ENCODE results near the gene KCNC1.

KCNC1 gene

GRCh38 chr11:17702876-17703275 lies 31.7 kb upstream of the KCNC1 start:
- H3K4me1 Mint-ChIP-seq (ENCODE audit: low read depth), result no peaks in the 10 kb centered on the region
- H3K27me3 Mint-ChIP-seq, result peaks cover 1% of the 10 kb centered on the region
- H3K4me3 Mint-ChIP-seq, result no peak overlapping the region
- no peak overlapping the region for H3K27ac Mint-ChIP-seq
- peaks cover 3% of the 10 kb centered on the region for H3K9me3 Mint-ChIP-seq (ENCODE audit: low read depth)
- H3K36me3 Mint-ChIP-seq, result no peaks in the 10 kb centered on the region

- H3K4me1 Mint-ChIP-seq (ENCODE audit: low read depth), result no peaks in the 10 kb centered on the region
- no peak overlapping the region for H3K4me3 Mint-ChIP-seq
- peaks cover 3% of the 10 kb centered on the region for H3K27me3 Mint-ChIP-seq
- peaks cover 3% of the 10 kb centered on the region for H3K9me3 Mint-ChIP-seq (ENCODE audit: low read depth)
- H3K36me3 Mint-ChIP-seq, result no peaks in the 10 kb centered on the region
- no peak overlapping the region for H3K27ac Mint-ChIP-seq
Measured at GRCh38 chr11:17703951-17704350, 30.6 kb upstream of the KCNC1 start.

DNA sequence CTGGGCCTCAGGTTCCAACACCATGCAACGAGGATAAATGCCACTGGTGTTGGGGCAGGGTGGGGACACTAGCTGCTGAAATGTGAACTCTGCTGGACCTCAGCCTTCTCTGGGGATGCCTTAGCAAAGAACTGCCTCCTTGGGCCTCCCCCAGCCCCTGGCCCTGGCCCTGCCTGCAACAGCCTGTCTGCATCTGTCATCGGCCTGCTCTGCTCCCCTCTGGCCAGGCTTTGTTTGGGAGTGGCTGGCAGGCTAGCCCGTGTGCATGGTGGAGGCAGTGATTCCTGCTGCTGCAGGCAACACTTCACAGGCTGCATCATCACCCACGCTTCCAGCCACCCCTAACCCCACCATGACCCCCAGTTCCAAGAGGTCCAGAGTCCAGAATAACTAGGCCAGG lies 26.8 kb upstream of the KCNC1 start:
- peaks cover 7% of the 10 kb centered on the region for H3K27me3 Mint-ChIP-seq
- H3K4me1 Mint-ChIP-seq (ENCODE audit: low read depth), result no peaks in the 10 kb centered on the region
- H3K27ac Mint-ChIP-seq, result no peak overlapping the region
- no peaks in the 10 kb centered on the region for H3K36me3 Mint-ChIP-seq
- peaks cover 3% of the 10 kb centered on the region for H3K9me3 Mint-ChIP-seq (ENCODE audit: low read depth)
- H3K4me3 Mint-ChIP-seq, result no peak overlapping the region

DNA sequence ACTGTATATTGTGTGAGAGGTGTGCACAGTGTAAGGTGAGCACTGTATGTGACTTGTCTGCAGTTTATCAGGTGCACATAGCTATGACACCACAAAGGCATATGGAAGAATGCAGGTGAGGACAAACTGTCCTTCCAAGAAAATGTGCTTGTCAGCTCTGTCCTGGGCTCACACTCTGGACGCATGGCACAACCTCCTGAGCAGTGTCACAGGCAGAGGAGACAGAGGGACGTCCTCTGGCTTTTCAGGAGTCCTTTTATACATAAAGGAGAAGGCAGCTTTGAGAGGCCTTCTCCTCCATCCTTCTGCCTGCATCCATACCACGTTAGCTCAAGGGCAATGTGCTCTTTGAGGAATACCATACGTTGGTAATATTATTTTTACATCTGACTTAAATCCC lies 22.7 kb upstream of the KCNC1 start:
- H3K4me3 Mint-ChIP-seq, result no peak overlapping the region
- H3K4me1 Mint-ChIP-seq (ENCODE audit: low read depth), result no peaks in the 10 kb centered on the region
- no peaks in the 10 kb centered on the region for H3K36me3 Mint-ChIP-seq
- peaks cover 10% of the 10 kb centered on the region for H3K27me3 Mint-ChIP-seq
- no peaks in the 10 kb centered on the region for H3K9me3 Mint-ChIP-seq (ENCODE audit: low read depth)
- H3K27ac Mint-ChIP-seq, result no peak overlapping the region

GRCh38 chr11:17713851-17714250 lies 20.7 kb upstream of the KCNC1 start:
- Mint-ChIP-seq H3K4me1 (ENCODE audit: low read depth) (no peaks in the 10 kb centered on the region), H3K27me3 (peaks cover 8% of the 10 kb centered on the region), H3K4me3 (no peak overlapping the region), H3K27ac (no peak overlapping the region), H3K9me3 (ENCODE audit: low read depth) (no peaks in the 10 kb centered on the region), H3K36me3 (no peaks in the 10 kb centered on the region)

GRCh38 chr11:17714356-17714854 lies 20.2 kb upstream of the KCNC1 start:
- Mint-ChIP-seq H3K9me3 (ENCODE audit: low read depth) (no peaks in the 10 kb centered on the region), H3K36me3 (no peaks in the 10 kb centered on the region), H3K4me3 (no peak overlapping the region), H3K27me3 (peaks cover 8% of the 10 kb centered on the region), H3K4me1 (ENCODE audit: low read depth) (no peaks in the 10 kb centered on the region), H3K27ac (no peak overlapping the region)

DNA sequence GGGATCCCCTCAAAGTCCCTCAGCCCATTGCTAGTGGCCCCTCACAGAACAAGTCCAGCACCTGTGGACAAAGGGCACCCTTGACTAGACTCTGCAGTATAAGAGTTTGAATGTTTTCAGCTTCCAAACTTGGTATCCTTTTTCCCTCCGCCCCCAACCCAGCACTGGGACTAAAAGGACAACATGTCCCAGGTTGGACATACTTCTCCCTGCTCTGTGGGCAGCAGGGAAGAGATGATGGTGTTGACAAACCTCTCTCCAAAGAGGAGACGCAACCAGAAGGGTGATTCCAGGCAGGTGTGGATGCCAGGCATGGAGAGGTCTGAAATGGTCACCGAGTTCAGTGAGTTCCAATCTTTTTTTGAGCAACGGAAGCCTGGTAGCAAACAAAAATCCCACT lies 19.7 kb upstream of the KCNC1 start:
- H3K27ac Mint-ChIP-seq, result no peak overlapping the region
- H3K9me3 Mint-ChIP-seq (ENCODE audit: low read depth), result no peaks in the 10 kb centered on the region
- no peaks in the 10 kb centered on the region for H3K4me1 Mint-ChIP-seq (ENCODE audit: low read depth)
- no peak overlapping the region for H3K4me3 Mint-ChIP-seq
- H3K27me3 Mint-ChIP-seq, result peaks cover 8% of the 10 kb centered on the region
- no peaks in the 10 kb centered on the region for H3K36me3 Mint-ChIP-seq

GRCh38 chr11:17716807-17717206 lies 17.8 kb upstream of the KCNC1 start:
- H3K4me1 Mint-ChIP-seq (ENCODE audit: low read depth), result no peaks in the 10 kb centered on the region
- peaks cover 8% of the 10 kb centered on the region for H3K27me3 Mint-ChIP-seq
- no peak overlapping the region for H3K4me3 Mint-ChIP-seq
- H3K36me3 Mint-ChIP-seq, result no peaks in the 10 kb centered on the region
- H3K9me3 Mint-ChIP-seq (ENCODE audit: low read depth), result no peaks in the 10 kb centered on the region
- H3K27ac Mint-ChIP-seq, result no peak overlapping the region

DNA sequence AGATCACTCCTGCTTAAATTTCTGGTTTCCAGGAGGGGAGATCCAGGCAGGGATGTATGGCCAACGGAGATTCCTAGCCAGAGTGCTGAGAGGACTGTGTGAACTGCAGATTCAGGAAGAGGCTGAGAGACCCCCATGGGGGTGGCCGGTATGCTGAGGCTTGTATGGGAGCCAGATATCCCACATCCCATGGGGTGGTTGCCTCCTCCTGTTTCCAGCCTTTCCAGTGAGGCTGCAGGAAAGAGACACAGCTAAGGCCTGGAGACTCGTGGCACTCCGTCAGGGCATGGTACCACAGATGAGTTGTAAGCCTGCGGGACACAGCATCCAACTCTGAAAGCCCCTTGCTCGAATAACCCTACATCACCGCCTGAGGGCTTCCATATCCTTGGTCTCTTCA lies 16.6 kb upstream of the KCNC1 start:
- no peaks in the 10 kb centered on the region for H3K9me3 Mint-ChIP-seq (ENCODE audit: low read depth)
- no peak overlapping the region for H3K4me3 Mint-ChIP-seq
- H3K36me3 Mint-ChIP-seq, result no peaks in the 10 kb centered on the region
- peaks cover 8% of the 10 kb centered on the region for H3K27me3 Mint-ChIP-seq
- no peaks in the 10 kb centered on the region for H3K4me1 Mint-ChIP-seq (ENCODE audit: low read depth)
- H3K27ac Mint-ChIP-seq, result no peak overlapping the region

- no peaks in the 10 kb centered on the region for H3K36me3 Mint-ChIP-seq
- H3K9me3 Mint-ChIP-seq (ENCODE audit: low read depth), result no peaks in the 10 kb centered on the region
- no peaks in the 10 kb centered on the region for H3K4me1 Mint-ChIP-seq (ENCODE audit: low read depth)
- no peak overlapping the region for H3K4me3 Mint-ChIP-seq
- H3K27ac Mint-ChIP-seq, result no peak overlapping the region
- peaks cover 9% of the 10 kb centered on the region for H3K27me3 Mint-ChIP-seq
Measured at GRCh38 chr11:17718510-17718962, 16.0 kb upstream of the KCNC1 start.

DNA sequence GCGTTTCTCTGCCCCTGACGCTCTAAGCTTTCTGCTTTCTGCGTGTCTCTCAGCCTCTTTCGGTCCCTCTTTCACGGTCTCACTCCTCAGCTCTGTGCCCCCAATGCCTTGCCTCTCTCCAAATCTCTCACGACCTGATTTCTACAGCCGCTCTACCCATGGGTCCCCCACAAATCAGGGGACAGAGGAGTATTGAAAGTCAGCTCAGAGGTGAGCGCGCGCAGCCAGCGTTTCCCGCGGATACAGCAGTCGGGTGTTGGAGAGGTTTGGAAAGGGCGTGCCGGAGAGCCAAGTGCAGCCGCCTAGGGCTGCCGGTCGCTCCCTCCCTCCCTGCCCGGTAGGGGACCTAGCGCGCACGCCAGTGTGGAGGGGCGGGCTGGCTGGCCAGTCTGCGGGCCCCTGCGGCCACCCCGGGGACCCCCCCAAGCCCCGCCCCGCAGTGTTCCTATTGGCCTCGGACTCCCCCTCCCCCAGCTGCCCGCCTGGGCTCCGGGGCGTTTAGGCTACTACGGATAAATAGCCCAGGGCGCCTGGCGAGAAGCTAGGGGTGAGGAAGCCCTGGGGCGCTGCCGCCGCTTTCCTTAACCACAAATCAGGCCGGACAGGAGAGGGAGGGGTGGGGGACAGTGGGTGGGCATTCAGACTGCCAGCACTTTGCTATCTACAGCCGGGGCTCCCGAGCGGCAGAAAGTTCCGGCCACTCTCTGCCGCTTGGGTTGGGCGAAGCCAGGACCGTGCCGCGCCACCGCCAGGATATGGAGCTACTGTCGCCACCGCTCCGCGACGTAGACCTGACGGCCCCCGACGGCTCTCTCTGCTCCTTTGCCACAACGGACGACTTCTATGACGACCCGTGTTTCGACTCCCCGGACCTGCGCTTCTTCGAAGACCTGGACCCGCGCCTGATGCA lies 15.3 kb upstream of the KCNC1 start, which contains the start of gene MYOD1:
TSS of gene MYOD1 (plus strand) at position 544 of the 910 bp plus-strand sequence. CDS start at position 756, 212 bp downstream.
- H3K27ac Mint-ChIP-seq, result no peak within 1 kb of the TSS
- H3K36me3 Mint-ChIP-seq, result no peaks in the 10 kb centered on the region
- H3K4me1 Mint-ChIP-seq (ENCODE audit: low read depth), result no peaks in the 10 kb centered on the region
- no peak within 1 kb of the TSS for H3K4me3 Mint-ChIP-seq
- no peaks in the 10 kb centered on the region for H3K9me3 Mint-ChIP-seq (ENCODE audit: low read depth)
- peaks cover 12% of the 10 kb centered on the region for H3K27me3 Mint-ChIP-seq

DNA sequence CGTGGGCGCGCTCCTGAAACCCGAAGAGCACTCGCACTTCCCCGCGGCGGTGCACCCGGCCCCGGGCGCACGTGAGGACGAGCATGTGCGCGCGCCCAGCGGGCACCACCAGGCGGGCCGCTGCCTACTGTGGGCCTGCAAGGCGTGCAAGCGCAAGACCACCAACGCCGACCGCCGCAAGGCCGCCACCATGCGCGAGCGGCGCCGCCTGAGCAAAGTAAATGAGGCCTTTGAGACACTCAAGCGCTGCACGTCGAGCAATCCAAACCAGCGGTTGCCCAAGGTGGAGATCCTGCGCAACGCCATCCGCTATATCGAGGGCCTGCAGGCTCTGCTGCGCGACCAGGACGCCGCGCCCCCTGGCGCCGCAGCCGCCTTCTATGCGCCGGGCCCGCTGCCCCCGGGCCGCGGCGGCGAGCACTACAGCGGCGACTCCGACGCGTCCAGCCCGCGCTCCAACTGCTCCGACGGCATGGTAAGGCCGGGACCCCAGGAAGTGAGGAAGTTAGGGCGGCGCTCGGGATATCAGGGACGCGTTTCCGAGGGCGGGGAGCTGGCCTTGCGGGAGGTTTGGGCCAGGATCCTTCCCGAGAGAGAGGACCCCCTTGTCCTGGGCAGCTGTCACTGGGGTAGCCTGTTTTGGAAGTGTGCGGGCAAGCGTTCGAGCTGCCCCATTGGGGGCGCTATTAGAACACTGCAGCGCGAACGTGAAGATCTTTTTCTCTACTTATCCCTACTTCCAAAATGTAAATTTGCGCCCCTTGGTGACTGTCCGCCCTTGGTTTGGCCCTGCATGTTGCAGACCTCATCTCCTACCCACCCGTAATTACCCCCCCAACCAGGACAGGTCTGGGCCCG lies 14.4 kb upstream of the KCNC1 start:
- H3K27ac Mint-ChIP-seq, result no peak overlapping the region
- H3K4me1 Mint-ChIP-seq (ENCODE audit: low read depth), result no peaks in the 10 kb centered on the region
- no peaks in the 10 kb centered on the region for H3K9me3 Mint-ChIP-seq (ENCODE audit: low read depth)
- H3K36me3 Mint-ChIP-seq, result no peaks in the 10 kb centered on the region
- H3K4me3 Mint-ChIP-seq, result no peak overlapping the region
- H3K27me3 Mint-ChIP-seq, result peaks cover 15% of the 10 kb centered on the region

DNA sequence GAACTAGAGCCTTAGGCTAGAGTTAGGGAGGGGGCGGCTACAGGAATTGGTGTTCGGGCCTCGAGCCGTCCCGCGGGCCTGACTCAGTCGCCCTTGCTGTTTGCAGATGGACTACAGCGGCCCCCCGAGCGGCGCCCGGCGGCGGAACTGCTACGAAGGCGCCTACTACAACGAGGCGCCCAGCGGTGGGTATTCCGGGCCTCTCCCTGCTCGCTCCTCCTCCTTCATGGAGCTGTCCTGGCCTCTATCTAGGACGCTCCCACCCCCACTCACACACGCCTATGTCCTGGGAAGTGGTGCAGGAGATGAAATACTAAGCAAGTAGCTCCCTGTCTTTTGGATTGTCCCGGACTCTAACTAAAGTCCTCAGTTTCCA lies 13.8 kb upstream of the KCNC1 start:
- H3K36me3 Mint-ChIP-seq, result no peaks in the 10 kb centered on the region
- H3K4me3 Mint-ChIP-seq, result no peak overlapping the region
- no peak overlapping the region for H3K27ac Mint-ChIP-seq
- H3K9me3 Mint-ChIP-seq (ENCODE audit: low read depth), result no peaks in the 10 kb centered on the region
- H3K27me3 Mint-ChIP-seq, result peaks cover 15% of the 10 kb centered on the region
- no peaks in the 10 kb centered on the region for H3K4me1 Mint-ChIP-seq (ENCODE audit: low read depth)

DNA sequence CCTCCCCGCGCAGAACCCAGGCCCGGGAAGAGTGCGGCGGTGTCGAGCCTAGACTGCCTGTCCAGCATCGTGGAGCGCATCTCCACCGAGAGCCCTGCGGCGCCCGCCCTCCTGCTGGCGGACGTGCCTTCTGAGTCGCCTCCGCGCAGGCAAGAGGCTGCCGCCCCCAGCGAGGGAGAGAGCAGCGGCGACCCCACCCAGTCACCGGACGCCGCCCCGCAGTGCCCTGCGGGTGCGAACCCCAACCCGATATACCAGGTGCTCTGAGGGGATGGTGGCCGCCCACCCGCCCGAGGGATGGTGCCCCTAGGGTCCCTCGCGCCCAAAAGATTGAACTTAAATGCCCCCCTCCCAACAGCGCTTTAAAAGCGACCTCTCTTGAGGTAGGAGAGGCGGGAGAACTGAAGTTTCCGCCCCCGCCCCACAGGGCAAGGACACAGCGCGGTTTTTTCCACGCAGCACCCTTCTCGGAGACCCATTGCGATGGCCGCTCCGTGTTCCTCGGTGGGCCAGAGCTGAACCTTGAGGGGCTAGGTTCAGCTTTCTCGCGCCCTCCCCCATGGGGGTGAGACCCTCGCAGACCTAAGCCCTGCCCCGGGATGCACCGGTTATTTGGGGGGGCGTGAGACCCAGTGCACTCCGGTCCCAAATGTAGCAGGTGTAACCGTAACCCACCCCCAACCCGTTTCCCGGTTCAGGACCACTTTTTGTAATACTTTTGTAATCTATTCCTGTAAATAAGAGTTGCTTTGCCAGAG lies 13.2 kb upstream of the KCNC1 start:
- no peak overlapping the region for H3K27ac Mint-ChIP-seq
- no peak overlapping the region for H3K4me3 Mint-ChIP-seq
- H3K9me3 Mint-ChIP-seq (ENCODE audit: low read depth), result no peaks in the 10 kb centered on the region
- H3K36me3 Mint-ChIP-seq, result no peaks in the 10 kb centered on the region
- peaks cover 17% of the 10 kb centered on the region for H3K27me3 Mint-ChIP-seq
- no peaks in the 10 kb centered on the region for H3K4me1 Mint-ChIP-seq (ENCODE audit: low read depth)

Measured in activated naive CD8-positive, alpha-beta T cell (primary cell).